NOMO-1 treated with DMSO at 0.1 percent for 48 hours (cell line): Measurements from ENCODE around the gene KLHL6.

Source experiments
- DNase-seq: peaks from one replicate; lab custom pipeline; 2025; ENCODE audit not compliant: unreplicated experiment; lab: John Stamatoyannopoulos, UW

Gene KLHL6, protein sequence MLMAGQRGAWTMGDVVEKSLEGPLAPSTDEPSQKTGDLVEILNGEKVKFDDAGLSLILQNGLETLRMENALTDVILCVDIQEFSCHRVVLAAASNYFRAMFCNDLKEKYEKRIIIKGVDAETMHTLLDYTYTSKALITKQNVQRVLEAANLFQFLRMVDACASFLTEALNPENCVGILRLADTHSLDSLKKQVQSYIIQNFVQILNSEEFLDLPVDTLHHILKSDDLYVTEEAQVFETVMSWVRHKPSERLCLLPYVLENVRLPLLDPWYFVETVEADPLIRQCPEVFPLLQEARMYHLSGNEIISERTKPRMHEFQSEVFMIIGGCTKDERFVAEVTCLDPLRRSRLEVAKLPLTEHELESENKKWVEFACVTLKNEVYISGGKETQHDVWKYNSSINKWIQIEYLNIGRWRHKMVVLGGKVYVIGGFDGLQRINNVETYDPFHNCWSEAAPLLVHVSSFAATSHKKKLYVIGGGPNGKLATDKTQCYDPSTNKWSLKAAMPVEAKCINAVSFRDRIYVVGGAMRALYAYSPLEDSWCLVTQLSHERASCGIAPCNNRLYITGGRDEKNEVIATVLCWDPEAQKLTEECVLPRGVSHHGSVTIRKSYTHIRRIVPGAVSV

DNA sequence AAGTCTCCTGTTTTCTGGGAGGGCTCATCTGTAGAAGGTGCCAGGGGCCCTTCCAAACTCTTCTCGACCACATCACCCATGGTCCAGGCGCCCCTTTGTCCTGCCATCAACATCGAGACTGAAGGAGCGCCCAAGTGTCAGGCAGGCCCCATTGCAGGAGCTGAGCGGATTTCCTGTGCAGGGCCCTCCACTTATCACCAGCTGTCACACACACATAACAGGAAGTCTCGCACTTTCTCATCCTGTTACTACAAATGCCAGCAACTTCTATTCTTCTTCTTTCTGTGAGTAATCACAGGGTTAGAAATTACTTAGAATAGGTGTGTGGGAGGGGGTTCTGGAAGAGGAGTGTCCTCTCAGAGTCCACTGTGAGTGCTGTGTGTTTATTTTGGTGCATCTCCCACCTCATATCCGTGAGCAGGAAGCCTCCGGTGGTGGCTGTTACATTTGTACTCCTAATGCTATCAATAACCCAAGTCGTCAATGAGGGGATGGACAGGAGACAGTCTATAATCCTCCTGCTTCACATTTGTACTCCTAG lies at the start of gene KLHL6:
Gene KLHL6, minus strand, starts transcription at position 166 of the 541 bp plus-strand sequence. Its CDS starts 53 bp downstream, at position 113.
- peak; percentile 96 for DNase-seq

DNA sequence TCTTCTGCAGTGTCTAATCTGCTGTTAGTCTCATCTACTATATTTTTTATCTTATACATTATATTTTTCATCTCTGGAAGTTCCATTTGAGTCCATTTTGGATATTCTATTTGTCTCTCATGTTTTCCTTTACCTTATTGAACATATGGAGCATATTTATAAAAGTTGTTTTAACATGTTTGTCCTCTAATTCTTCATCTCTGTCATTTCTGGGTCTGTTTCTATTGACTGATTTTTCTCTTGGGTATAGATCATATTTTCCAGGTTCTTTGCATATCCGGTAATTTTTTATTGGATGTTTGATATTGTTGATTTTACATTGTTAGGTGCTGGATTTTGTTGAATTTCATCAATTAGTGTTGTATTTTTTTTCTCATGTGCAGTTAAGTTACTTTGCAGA lies 42.5 kb upstream of the KLHL6 start:
- DNase-seq = no peak

DNA sequence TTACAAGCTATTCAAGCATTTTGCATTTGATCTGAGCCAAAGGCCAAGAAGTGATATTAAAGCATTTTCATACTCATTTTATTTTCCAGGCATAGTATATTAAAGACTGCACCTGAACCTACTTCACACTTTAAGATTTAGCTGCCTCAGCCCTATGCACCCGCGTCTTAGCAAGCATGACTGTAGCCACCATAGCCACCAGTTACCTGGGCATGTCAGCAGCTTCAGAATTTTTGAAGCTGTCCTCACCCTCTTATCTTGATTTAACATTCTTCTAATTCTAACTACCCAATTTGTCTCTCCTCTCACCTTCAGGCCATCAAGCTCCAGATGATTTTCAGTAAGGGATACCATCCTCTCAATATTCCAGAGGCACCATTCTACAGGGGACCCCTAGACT lies 39.1 kb upstream of the KLHL6 start:
- DNase-seq = no peak

DNA sequence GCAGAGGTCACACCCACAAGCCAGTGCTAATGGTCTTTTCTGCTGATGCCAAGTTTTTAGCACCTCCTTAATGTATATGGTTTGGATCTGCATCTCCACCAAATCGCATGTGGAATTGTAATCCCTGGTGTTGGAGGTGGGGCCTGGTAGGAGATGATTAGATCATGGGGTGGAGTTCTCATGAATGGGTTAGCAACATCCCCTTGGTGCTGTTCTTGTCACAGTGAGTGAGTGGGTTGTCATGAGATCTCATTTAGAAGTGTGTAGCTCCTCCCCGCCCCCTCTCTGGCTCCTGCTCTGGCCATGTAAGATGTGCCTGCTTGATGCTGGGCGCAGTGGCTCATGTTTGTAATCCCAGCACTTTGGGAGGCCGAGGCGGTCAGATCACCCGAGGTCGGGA lies 37.3 kb upstream of the KLHL6 start:
- no peak for DNase-seq

DNA sequence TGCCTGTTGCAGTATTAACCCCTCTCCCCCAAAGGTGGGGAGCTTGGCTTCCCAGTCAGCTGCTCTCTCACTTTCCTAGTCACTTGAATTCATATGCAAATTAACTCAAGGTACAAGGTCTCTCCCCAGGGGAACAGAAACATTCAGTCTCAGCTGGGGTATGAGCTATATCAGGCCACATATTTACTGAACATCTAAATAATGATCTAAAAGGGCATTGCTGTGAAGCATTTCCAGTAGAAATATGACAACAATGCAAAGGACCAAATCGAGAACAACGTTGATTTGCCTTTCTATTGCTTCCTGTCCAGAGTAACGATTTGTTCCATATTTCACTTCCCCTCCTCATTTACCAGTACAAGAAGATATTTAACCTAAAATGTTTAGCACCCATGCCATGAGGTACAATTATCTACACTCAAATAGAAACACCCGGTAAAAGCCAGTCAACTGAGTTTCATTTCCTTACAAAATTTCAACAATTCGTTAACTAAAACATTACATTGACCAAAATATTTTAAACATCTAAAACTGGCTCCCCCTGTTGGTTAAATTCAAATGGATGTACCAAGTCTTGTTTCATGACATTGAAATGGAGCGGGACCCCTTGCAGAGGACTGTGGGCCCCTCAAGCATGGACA lies 36.5 kb upstream of the KLHL6 start:
- DNase-seq = peak; percentile 93

DNA sequence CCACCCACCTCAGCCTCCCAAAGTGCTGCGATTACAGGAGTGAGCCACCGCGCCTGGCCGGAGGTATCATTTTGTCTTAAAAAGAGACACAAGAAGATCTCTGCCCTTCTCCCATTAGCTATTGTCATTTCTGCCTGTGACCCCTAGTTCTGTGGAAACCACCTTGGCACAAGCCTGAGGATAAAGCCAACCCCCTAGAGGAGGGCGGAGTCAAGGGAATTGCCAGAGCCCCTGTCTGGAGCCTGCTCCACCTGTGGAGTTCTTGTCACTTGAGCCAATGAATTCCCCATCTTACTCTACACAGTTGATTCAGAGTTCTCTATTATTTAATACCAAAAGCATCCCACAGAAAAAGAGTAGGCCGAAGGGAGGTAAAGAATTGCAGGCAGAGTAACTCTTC lies 34.9 kb upstream of the KLHL6 start:
- DNase-seq = no peak

DNA sequence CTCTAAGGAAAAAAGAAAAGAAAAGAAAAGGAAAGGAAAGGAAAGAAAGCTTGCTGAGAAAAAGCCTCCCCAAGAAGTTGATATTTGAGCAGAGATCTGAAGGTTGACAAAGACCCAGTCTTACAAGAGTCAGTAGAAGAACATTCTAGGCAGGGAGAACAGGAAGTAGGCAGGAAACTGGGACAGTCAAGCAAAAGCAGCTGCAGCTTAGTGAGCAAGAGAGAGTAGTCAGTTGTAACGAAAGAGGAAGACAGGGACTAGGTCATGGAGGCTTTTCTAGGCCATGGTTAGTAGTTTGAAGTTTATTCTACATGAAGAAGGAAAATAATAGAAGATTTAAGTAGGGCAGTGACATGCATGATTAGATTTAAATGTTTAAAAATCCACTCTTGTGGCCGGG lies 31.8 kb upstream of the KLHL6 start:
- DNase-seq = peak; percentile 95

DNA sequence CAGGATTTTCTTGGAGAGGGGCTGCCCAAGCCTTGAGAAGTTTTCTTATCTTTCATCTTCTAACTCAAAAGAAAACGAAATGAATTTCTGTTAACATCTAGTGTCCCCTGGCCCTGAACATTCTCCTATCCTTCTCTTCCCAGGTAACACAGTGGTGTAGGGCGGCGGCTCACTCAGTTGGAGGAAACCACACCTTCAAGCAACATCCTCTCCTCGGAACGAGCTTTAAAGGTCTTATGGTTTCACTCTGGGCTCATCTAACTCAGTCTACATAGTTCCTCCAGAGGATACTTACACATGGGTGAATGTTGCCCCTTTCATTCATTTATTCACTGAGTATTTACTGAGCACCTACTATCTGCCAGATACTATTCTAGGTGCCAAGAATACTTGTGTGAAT lies 31.0 kb upstream of the KLHL6 start:
- no peak for DNase-seq

DNA sequence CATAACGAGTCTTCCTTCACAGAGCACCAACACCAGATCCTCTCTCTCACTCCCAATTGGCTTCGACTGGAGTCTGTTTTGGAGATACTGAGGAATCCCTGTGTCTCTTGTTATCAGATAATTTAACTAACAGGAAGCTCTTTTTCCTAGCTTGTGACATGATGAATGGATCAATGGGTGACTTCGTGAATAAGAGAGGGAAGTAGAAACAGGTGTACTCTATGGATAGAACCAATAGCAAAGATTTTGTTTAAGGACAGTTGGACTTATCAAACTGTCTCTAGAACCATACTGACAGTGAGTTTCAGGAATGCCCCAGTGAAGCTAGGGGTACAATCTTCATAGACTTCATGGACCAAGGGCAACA lies 29.4 kb upstream of the KLHL6 start:
- DNase-seq = no peak

DNA sequence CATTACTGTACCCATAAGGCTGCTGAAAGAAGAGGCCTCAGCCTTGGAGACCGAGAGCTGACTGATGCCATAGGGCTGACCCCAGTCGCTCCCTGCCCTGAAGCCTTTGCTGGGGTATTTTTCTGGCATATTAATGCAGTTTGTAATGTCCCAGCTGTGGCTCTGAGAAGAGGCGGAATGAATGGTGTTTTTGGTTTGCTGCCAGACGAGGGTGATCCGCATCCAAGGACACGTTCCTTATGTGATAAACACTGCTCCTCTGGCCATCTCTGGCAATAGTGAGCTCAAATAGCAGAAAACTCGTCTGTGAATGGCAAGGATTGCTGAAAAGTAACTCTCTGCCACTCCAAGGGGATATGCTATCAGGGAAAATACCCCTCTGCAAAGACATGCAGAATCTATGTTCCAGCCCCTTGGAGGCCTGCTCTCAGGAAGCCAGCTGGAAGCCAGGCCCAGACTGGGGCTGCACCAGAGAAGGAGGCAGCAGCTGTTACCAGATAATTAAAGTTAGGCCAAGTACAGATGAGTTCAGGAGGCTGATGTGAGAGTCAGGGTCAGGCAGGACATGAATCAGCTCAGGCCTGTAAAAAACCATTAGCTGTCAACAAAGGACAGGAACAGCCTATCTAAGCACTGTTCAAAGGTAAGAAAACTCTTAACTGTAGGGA lies 28.9 kb upstream of the KLHL6 start:
- DNase-seq = no peak

DNA sequence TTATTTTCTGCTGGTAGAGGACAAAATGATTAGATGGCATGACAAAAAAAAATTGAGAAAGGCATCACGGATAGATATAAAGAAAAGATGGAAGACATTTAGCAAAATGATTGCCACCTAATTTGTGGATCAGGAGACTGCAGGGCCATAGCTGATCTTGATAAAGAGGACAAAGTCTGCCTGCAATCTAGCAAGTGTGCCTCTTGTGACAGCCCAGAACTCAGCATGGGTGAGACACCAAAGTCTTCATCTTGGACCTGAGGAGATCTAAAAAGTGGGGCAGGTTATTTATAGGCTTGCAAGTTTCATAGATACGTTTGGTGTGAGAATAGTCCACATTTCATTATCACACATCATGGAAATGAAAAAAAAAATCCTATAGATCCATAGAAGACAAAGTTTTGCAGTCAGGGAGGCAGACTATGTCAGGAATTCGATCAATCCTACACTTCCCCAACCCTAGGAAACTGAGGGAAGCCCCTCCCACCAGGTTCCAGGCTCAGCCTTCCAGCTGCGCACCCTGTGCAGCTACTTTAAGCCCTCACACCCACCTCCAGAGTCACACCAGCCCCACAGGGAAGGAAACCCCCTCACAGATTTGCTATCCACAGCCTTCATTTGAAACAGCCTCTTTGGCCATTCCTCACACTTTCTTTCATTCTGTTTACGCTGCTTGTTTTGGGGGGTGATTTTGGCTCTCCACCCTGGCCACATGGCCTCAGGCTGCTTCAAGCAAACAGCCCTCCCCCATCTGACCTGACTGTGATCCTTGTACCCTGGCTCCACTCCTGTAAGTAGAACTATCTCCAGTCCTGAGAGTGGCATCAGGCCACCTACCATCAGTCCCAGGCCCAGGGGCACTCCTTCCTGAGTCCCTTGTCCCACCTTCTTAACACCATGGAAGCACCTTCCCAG lies 28.1 kb upstream of the KLHL6 start:
- DNase-seq = no peak

DNA sequence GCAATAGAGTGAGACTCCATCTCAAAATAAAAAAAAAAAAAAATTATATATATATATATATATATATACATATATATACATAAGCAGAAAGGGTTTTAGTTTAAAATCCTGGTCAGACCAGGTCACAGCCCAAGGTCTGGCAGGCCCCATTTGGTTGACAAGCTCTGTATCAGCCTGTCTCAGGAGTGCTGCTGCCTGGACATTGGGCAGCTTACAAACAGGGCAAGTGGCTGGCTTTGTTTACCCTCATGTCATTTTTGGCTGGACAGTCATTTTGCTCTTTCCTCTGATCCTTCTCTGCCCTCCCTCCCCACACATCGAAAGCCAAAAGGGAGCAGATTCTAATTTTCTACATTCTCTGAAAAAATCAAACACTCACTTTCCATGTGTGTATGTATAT lies 26.7 kb upstream of the KLHL6 start:
- DNase-seq = no peak

DNA sequence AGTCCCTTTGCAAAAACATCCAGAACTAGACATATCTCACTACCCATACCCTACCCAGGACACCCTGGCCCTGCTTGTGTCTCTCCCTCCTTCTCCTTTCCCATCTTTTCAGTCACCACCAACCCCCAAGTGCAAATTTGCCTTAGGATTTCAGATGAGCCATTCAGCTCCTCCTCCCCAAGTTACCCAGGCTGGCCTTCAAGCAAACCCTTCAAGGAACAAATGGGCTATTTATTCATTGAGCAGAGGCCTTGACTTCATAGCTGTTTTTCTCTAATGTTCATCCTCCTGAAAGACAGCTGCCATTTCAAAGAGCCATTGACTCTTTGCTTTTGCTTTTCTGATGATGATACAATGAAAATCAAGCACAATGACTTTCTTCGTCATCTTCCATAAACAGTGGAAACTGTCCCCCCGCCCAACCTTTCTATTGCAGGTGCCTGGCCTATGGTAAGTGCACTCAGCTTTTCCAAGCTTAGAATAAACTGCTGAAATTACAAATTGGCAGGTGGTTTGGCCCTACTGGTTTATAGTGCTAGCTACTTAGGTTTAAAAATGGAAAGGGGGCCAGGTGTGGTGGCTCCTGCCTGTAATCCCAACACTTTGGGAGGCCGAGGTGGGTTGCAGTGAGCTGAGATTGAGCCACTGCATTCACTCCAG lies 26.1 kb upstream of the KLHL6 start:
- DNase-seq = no peak

DNA sequence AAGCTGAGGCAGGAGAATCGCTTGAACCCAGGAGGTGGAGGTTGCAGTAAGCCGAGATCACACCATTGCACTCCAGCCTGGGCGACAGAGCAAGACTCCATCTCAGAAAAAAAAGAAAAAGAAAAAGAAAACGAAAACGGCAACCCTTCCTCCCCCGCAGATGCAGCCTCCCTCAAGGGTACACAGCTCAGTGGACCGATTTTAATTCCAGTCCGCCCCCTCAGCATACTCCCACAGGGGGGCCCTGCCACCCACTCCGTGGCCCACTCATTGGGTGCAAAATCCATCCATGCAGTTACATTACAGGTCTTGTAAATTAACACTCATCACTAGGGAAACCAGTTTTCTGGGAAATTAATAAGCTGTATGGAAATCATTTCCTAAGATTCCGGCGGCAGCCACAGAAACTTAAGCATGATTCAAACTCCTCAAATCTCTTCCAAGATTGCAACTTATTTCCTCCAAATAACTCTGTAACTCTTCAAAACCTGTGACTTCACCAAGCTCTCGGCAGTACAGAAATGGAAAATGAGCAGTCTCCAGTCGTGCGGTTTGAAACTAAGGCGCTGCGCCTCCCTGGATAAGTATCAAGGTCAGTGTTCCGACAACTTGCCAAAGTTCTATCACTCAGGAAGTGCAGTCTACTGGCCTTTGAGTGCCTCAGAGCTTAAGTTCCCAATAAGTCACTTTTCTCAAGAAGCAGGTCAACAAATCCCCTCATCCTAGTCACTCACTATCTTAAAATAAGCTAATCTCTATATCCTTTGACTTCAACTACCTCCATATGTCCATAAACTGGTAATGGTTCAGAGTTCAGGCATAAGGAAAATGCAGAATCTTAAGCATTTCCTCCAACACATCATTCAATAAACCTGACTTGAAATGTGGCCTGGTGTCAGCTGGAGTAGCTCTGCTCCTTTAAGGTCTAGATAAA lies 24.7 kb upstream of the KLHL6 start:
- no peak for DNase-seq

DNA sequence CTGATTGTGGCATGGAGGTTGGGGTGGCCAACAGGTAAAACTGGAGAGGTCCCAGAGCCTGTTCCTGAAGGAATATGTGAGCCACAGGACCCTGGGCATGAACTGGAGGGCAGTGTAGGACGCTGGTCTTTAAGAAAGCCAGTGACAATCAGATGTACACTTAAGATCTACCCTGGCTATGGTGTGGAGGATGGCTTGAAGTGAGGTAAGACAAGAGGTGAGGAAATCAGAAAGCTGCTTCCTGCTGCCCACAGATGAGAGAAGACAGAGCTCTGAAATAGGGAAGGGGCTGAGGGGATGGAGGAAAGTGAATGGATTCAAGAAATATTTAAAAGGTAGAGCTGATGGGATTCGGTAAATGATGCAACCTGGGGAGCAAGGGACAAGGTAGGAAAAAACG lies 22.7 kb upstream of the KLHL6 start:
- no peak for DNase-seq

DNA sequence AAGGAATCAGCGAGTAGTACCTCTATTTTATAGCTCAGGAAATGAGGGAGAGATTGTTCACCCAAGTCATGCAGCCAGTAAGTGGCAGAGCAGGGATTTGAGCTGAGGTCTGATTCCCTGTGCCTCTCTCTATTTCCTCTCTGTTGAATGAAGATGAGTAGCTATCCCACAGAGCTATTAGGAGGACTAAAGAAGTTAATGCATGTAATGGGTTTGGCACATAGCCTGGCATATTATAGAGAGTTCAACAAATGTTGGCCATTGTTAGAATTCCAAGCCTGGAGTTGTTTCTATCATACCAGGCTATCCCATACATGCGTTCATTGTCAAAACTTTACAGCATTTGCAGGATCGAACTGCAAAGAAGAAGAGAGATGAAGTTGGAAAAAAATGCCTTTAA lies 21.8 kb upstream of the KLHL6 start:
- no peak for DNase-seq

DNA sequence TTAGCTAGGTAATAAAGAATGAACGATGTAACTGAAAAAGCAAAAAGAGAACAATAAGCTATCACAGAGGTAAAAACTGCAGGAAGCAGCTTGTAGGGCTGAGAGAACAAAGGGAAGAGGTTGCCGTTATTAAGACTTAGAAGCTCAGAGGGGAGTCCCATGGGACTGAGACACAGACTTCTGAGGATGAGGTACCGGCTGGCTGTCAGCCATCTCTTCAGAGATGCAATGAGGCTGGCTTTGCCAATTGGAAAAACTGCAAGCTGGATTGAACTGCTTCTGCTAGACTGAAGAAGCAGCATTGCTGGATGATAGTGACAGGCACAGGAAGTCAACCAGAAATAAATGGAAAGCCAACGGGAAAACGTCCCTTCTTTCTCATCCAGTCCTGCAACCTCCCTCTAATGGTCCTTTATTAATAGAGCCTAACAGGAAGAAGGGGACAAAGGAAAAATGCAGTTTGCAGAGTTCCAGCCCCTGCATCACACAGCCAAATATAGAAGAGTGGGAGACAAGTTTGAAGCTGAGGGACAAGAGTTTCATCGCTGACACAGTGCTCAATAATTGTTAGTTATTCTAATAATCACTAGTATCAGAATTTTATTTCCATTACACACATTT lies 21.1 kb upstream of the KLHL6 start:
- no peak for DNase-seq

DNA sequence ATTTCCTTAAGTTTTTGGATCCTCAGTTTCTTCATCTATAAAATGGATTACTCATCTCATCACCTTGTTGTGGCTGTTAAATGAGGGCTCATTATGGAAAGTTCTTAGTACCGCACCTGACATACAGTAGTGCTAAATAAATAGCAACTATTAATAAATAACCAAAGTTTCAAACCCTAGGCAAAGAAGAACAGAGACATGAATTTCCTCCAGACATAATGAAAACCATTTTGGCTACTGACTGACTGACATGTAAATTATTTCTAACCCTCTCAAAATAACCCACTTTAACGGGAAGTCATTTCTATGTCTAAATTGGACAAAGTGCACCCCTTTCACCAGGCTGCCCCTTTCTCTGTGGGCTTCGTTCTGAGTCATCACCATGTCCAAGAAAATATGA lies 17.4 kb upstream of the KLHL6 start:
- peak; percentile 50 for DNase-seq
